Activated CD8-positive, alpha-beta T cell treated with anti-CD3 and anti-CD28 coated beads for 36 hours (primary cell): ENCODE data around the gene RPS6KC1. TPM values are rescaled to one million over a fixed set of nuclear protein-coding genes. Genes with fewer than 3 reads are reported as not detected.
A peak's percentile ranks its signal among the peaks of the same experiment; 100 is the strongest.
"Not testable (repeated sequence)": the region's sequence is repeated elsewhere in the genome, so short reads cannot be mapped to it uniquely, and the experiment has no call there.

Experiments used
- ATAC-seq: fragments of 200-7000 bp; cut with Tn5 transposase; one replicate; pipeline ENCODE4 v1.10.0; 2021; ENCODE audit warnings: mild to moderate bottlenecking, moderate library complexity
- CTCF ChIA-PET: fragments of 350-600 bp; sonication (Branson Sonifier 250); formaldehyde crosslinking; loops from one replicate; lab custom pipeline; 2021; ENCODE audit warnings: antibody characterized with exemption; lab: Charles Lee
- POLR2A ChIA-PET: fragments of 350-600 bp; sonication (Branson Sonifier 250); formaldehyde crosslinking; loops from one replicate; lab custom pipeline; 2021; ENCODE audit warnings: antibody characterized with exemption; lab: Charles Lee
- DNase-seq: peaks from one replicate; pipeline ENCODE4 v3.0.0-alpha.2; 2020
- H3K27ac Mint-ChIP-seq: one replicate; pipeline ENCODE4 v1.8.0; 2021; ENCODE audit warnings: mild to moderate bottlenecking, mixed read lengths
- H3K27me3 Mint-ChIP-seq: one replicate; pipeline ENCODE4 v1.8.0; 2021; ENCODE audit warnings: mixed read lengths
- H3K36me3 Mint-ChIP-seq: one replicate; pipeline ENCODE4 v1.8.0; 2021; ENCODE audit warnings: low read depth, mixed read lengths
- H3K4me1 Mint-ChIP-seq: one replicate; pipeline ENCODE4 v1.8.0; 2021; ENCODE audit warnings: low read depth, mixed read lengths
- H3K4me3 Mint-ChIP-seq: one replicate; pipeline ENCODE4 v1.8.0; 2021; ENCODE audit warnings: mild to moderate bottlenecking, moderate library complexity, mixed read lengths
- H3K9me3 Mint-ChIP-seq: one replicate; pipeline ENCODE4 v1.8.0; 2021; ENCODE audit warnings: mixed read lengths
- intact Hi-C: fragments of 100-400 bp; cut with micrococcal nuclease; formaldehyde crosslinking; loops from one replicate; pipeline ENCODE4 v1.10.0; 2022
- total RNA-seq, 2 experiments: library from RNA; stranded (reverse); gene quantifications; one replicate each; pipeline ENCODE4 v1.2.3, GENCODE V29; 2021
- TF ChIP-seq, protein P1 (sequence below): fragments of 200-600 bp; IDR thresholded peaks from one replicate; pipeline ENCODE4 v1.8.0; 2022; ENCODE audit warnings: antibody characterized with exemption, mild to moderate bottlenecking

RPS6KC1 gene
- total RNA-seq, 2 experiments from 2014 or later = 5.3 TPM

DNA sequence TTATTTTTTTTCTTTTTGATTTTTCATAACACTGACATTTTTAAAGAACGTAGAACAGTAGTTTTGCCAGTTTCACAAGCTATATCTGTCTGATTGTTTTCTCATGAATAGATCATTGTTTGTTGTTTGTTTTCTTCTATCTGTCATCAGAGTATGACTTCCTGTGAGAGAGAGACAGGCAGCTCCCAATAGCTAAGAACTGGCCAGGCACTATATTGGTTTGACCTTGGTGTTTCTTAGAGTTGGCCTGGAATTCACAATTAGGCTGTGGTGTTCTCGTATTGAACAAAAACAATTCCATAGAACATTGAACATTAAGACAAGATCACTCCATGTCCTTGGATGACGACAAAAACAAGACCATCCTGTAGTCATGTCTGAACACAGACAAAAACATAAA is 43.4 kb downstream of the RPS6KC1 start:
- Mint-ChIP-seq H3K36me3 (peaks cover 10% of the 10 kb centered on the region), H3K27me3 (no peaks in the 10 kb centered on the region), H3K4me3 (no peak overlapping the region), H3K9me3 (no peaks in the 10 kb centered on the region), H3K27ac (no peak overlapping the region), H3K4me1 (peaks cover 5% of the 10 kb centered on the region)
- POLR2A ChIA-PET = no interaction called here
- intact Hi-C loops = no loop called here
- no peak for ATAC-seq
- CTCF ChIA-PET = no interaction called here
- DNase-seq = no peak
- TF ChIP-seq, protein P1, sequence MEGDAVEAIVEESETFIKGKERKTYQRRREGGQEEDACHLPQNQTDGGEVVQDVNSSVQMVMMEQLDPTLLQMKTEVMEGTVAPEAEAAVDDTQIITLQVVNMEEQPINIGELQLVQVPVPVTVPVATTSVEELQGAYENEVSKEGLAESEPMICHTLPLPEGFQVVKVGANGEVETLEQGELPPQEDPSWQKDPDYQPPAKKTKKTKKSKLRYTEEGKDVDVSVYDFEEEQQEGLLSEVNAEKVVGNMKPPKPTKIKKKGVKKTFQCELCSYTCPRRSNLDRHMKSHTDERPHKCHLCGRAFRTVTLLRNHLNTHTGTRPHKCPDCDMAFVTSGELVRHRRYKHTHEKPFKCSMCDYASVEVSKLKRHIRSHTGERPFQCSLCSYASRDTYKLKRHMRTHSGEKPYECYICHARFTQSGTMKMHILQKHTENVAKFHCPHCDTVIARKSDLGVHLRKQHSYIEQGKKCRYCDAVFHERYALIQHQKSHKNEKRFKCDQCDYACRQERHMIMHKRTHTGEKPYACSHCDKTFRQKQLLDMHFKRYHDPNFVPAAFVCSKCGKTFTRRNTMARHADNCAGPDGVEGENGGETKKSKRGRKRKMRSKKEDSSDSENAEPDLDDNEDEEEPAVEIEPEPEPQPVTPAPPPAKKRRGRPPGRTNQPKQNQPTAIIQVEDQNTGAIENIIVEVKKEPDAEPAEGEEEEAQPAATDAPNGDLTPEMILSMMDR = no peak

DNA sequence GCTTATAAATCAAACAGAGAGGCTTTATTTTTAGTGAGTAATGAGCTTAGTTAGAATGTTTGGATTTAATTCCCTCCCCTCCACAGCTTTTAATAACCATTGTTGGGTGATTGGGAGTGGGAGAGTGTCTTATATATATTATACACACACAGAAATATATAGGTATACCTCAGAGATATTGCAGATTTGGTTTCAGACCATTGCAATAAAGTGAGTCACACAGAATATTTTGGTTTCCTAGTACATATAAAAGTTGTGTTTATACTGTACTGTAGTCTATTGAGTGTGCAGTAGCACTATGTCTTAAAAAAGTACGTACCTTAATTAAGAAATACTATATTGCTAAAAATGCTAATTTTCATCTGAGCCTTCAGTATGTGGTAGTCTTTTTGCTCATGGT is 44.4 kb downstream of the RPS6KC1 start:
- TF ChIP-seq, protein P1 = no peak
- no peak overlapping the region for H3K4me3 Mint-ChIP-seq
- POLR2A ChIA-PET = no interaction called here
- DNase-seq (no peak), ATAC-seq (no peak)
- peaks cover 2% of the 10 kb centered on the region for H3K9me3 Mint-ChIP-seq
- CTCF ChIA-PET = no interaction called here
- H3K36me3 Mint-ChIP-seq = peaks cover 10% of the 10 kb centered on the region
- no peaks in the 10 kb centered on the region for H3K4me1 Mint-ChIP-seq
- H3K27ac Mint-ChIP-seq = no peak overlapping the region
- intact Hi-C loops = no loop called here
- no peaks in the 10 kb centered on the region for H3K27me3 Mint-ChIP-seq

DNA sequence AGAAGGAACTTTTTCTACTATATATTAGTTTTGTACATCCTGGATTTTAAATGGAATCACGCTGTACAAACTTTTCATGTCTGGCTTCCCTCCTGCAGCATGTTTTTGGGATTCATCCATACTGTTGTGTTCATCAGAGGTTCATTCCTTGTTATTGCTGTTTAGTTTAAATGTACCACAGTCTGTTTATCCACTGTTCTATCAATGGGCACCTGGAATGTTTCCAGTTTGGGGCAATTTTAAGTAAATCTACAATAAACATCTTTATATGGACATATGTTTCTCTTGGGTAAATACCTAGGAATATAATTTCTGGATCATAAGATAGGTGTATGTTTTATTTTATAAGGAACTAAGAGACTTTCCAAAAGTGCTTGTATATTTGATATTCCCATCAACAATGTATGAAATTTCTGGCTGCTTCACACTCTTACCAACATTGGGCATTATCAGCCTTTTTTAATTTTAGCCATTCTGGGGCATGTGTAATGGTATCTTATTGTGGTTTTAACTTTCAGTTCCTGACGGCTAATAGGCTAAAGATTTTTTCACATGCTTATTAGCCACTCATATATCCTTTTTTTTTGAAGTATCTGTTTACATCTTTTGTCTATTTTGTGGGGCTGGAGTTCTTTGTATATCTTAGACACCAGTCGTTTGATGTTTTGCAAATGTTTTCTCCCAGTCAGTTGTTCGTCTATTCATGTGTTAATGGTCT is 48.8 kb downstream of the RPS6KC1 start:
- H3K27me3 Mint-ChIP-seq = no peaks in the 10 kb centered on the region
- TF ChIP-seq, protein P1 = no peak
- H3K9me3 Mint-ChIP-seq = peaks cover 2% of the 10 kb centered on the region
- ChIA-PET CTCF (no interaction called here), POLR2A (no interaction called here)
- DNase-seq (no peak), ATAC-seq (no peak)
- no peak overlapping the region for H3K27ac Mint-ChIP-seq
- peaks cover 12% of the 10 kb centered on the region for H3K36me3 Mint-ChIP-seq
- peaks cover 8% of the 10 kb centered on the region for H3K4me1 Mint-ChIP-seq
- intact Hi-C loops = no loop called here
- no peak overlapping the region for H3K4me3 Mint-ChIP-seq

DNA sequence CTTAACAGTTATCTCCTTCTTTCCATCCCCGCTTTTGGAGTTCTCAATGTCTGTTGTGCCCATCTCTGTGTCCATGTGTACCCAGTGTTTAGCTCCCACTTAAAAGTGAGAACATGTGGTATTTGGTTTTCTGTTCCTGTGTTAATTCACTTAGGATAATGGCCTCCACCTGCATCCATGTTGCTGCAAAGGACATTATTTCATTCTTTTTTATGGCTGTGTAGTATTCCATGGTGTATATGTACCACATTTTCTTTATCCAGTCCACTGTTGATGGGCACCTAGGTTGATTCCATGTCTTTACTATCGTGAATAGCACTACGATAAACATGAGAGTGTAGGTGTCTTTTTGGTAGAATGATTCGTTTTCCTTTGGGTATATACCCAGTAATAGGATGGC is 49.5 kb downstream of the RPS6KC1 start:
- H3K4me1 Mint-ChIP-seq, CTCF ChIA-PET, H3K36me3 Mint-ChIP-seq, H3K9me3 Mint-ChIP-seq, POLR2A ChIA-PET, H3K4me3 Mint-ChIP-seq, H3K27ac Mint-ChIP-seq, ATAC-seq, DNase-seq, H3K27me3 Mint-ChIP-seq, intact Hi-C loops: not testable (repeated sequence)

DNA sequence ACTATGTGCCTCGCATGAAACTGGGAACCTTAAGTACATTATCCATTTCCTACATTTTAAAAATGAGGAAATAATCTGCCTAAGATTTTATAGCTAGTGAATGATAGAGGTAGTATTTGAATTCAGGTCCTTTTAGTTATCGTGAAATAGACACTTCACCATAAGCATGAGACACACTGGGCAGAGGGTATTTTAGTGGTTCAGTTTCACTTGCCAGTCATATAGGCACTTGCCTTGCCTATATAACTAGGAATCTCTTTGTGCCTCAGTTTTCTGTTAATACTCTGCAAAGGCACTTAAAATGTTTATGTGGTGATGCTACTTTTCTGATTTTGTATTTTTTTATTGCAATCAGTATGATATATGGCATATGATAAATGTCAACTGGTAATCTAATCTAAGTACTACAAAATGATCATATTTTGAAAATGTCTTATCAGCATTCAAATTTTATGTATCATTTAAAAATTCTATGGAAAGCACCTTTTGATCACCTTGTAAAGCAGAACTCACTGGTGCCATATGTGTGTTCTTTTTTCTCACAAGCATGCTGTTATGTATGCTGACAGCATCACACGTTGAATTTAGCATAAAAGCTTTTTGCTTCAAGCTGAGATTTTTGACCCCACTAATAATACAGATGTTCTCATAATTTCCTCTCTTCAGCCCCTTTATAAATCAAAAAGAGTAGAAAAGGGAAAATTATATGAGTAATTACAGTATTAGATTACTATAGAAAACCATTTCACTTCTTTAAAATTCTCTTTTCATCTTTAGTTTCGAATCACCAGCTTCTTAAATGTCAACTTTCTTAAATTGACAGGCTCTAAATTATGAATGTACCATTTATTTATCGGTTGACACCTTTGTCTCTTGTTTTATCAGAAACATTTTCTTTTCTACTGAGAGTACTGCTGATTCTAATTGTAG is 52.6 kb downstream of the RPS6KC1 start:
- TF ChIP-seq, protein P1 = no peak
- ChIA-PET CTCF (interaction anchor here (0.6 to 2.5 kb wide), 3 partner anchors 19 to 75 kb away, joined by 3 to 7 read pairs (median 3); no protein-coding TSS in a partner anchor), POLR2A (no interaction called here)
- Mint-ChIP-seq H3K9me3 (peaks cover 2% of the 10 kb centered on the region), H3K4me3 (no peak overlapping the region), H3K4me1 (peaks cover 8% of the 10 kb centered on the region), H3K36me3 (peaks cover 12% of the 10 kb centered on the region), H3K27ac (no peak overlapping the region), H3K27me3 (no peaks in the 10 kb centered on the region)
- DNase-seq = no peak
- peak; percentile 42 for ATAC-seq
- intact Hi-C loops = no loop called here
